Kidney (tissue), 14 donors: ENCODE measurements around the gene MFSD2B. TPM values are rescaled to one million over a fixed set of nuclear protein-coding genes. Genes with fewer than 3 reads are reported as not detected.
"Not testable (repeated sequence)": the region's sequence is repeated elsewhere in the genome, so short reads cannot be mapped to it uniquely, and the experiment has no call there.

Experiments
- DNase-seq, 5 donors: peaks; one replicate each; pipeline ENCODE4 v3.0.0-alpha.2; 2013 to 2020
- FAIRE-seq: peaks from 2 replicates; lab custom pipeline; 2012; peaks lifted over from hg19 to GRCh38; lab: Jason Lieb, UNC
- H3K27ac ChIP-seq, 2 donors: one replicate each; pipeline ENCODE4 v1.7.0; 2013; ENCODE audit warnings: low read depth in 2 of 2, low read length in 2 of 2, inconsistent platforms in 1 of 2
- H3K27me3 ChIP-seq: one replicate; pipeline ENCODE4 v1.7.1; 2013; ENCODE audit warnings: low read length, inconsistent platforms; ENCODE audit not compliant: control insufficient read depth, insufficient read depth
- H3K36me3 ChIP-seq, 3 donors: one replicate each; pipeline versions ENCODE4 v1.7.0 to v1.7.1; 2013; ENCODE audit warnings: low read length in 3 of 3, control low read depth in 1 of 3, inconsistent platforms in 1 of 3; ENCODE audit not compliant: insufficient read depth in 3 of 3, control insufficient read depth in 2 of 3
- H3K4me1 ChIP-seq, 3 donors: one replicate each; pipeline versions ENCODE4 v1.7.0 to v1.7.1; 2013; ENCODE audit warnings: low read length in 3 of 3, inconsistent platforms in 1 of 3, low read depth in 1 of 3; ENCODE audit not compliant: control insufficient read depth in 2 of 3, insufficient read depth in 2 of 3
- H3K4me3 ChIP-seq, 3 donors: one replicate each; pipeline versions ENCODE4 v1.7.0 to v1.8.1; 2013; ENCODE audit warnings: low read length in 3 of 3, control low read depth in 1 of 3, inconsistent platforms in 1 of 3
- H3K9ac ChIP-seq, 3 donors: one replicate each; pipeline versions ENCODE4 v1.7.0 to v1.7.1; 2013; ENCODE audit warnings: low read length in 3 of 3, control low read depth in 1 of 3, inconsistent platforms in 1 of 3
- H3K9me3 ChIP-seq, 3 donors: one replicate each; pipeline versions ENCODE4 v1.7.0 to v1.7.1; 2013; ENCODE audit warnings: low read length in 3 of 3, control low read depth in 1 of 3, inconsistent platforms in 1 of 3; ENCODE audit not compliant: control insufficient read depth in 2 of 3, insufficient read depth in 1 of 3
- CTCF ChIP-seq: IDR thresholded peaks from 3 replicates; pipeline ENCODE4 v1.5.1; 2012; ENCODE audit warnings: mild to moderate bottlenecking, moderate library complexity, borderline replicate concordance; ENCODE audit not compliant: insufficient read depth; ENCODE audit errors: extremely low read depth
- intact Hi-C: fragments of 100-400 bp; cut with DNase I; formaldehyde crosslinking; loops from one replicate; pipeline ENCODE4 v1.11.1; 2022
- polyA plus RNA-seq: library from polyadenylated mRNA; stranded (reverse); fragments of 350-450 nt; fragmentation: Illumina TruSeq; extraction: RNeasy Lipid Tissue Mini Kit (QIAGEN cat#74804); gene quantifications from one replicate; pipeline ENCODE4 v1.2.3, GENCODE V29; 2014; ENCODE audit warnings: low read depth, low replicate concordance; ENCODE audit not compliant: insufficient read depth
- total RNA-seq: library from RNA; stranded (reverse); fragmentation: NEBNext Ultra II Directional; extraction: Animal tissue kit (Norgen Biotek cat#: 25700); gene quantifications from one replicate; pipeline ENCODE4 v1.2.1, GENCODE V29; 2021
- donor health status: control.
- donor health status: control.
- donor health status: control.
- donor health status: control.
- donor health status: control.
- donor health status: DM: yes; HTN: yes; CAD: no.
- donor health status: Normal renal cell carcinoma (clear cell type).

Gene MFSD2B
- total and polyA plus RNA-seq, 2 donors from 2014 or later = 0.54 TPM; not detected in 1

- TF ChIP-seq CTCF = no peak
- no peaks in the 10 kb centered on the region for H3K27me3 ChIP-seq
- no peak overlapping the region for H3K27ac ChIP-seq
- intact Hi-C loops = no loop called here
- H3K4me3 ChIP-seq = no peak overlapping the region
- H3K9ac ChIP-seq = no peak overlapping the region
- H3K4me1 ChIP-seq = peaks cover 0 to 2% (median 0%) of the 10 kb centered on the region in 3 donors
- no peaks in the 10 kb centered on the region for H3K9me3 ChIP-seq
- FAIRE-seq = no peak
- peak in 2 of 5 donors; percentile 14 to 42 for DNase-seq
- H3K36me3 ChIP-seq = no peaks in the 10 kb centered on the region
These were observed 778 bp downstream of the MFSD2B start for GRCh38 chr2:24010477-24011249.

GRCh38 chr2:24011250-24012104 lies 1.6 kb downstream of the MFSD2B start:
- no peaks in the 10 kb centered on the region for H3K27me3 ChIP-seq
- H3K4me3 ChIP-seq = no peak overlapping the region
- DNase-seq = no peak
- no peaks in the 10 kb centered on the region for H3K9me3 ChIP-seq
- no peak overlapping the region for H3K9ac ChIP-seq
- H3K27ac ChIP-seq = no peak overlapping the region
- peaks cover 0 to 2% (median 0%) of the 10 kb centered on the region in 3 donors for H3K4me1 ChIP-seq
- intact Hi-C loops = no loop called here
- no peaks in the 10 kb centered on the region for H3K36me3 ChIP-seq
- no peak for FAIRE-seq
- no peak for TF ChIP-seq CTCF

- no peak for FAIRE-seq
These were observed 2.8 kb downstream of the MFSD2B start for GRCh38 chr2:24012521-24013188.

GRCh38 chr2:24014902-24015301 lies 5.0 kb downstream of the MFSD2B start:
- H3K4me1 ChIP-seq, DNase-seq, H3K9ac ChIP-seq, H3K27ac ChIP-seq, H3K9me3 ChIP-seq, FAIRE-seq, H3K4me3 ChIP-seq, H3K27me3 ChIP-seq, H3K36me3 ChIP-seq, intact Hi-C loops: not testable (repeated sequence)

More at GRCh38 chr2:24012521-24013188, 2.8 kb downstream of the MFSD2B start:
- no peak for DNase-seq
- H3K4me3 ChIP-seq = no peak overlapping the region
- peaks cover 0 to 2% (median 0%) of the 10 kb centered on the region in 3 donors for H3K4me1 ChIP-seq
- H3K27ac ChIP-seq = no peak overlapping the region
- no peak overlapping the region for H3K9ac ChIP-seq
- intact Hi-C loops = no loop called here
- TF ChIP-seq CTCF = no peak
- H3K36me3 ChIP-seq = no peaks in the 10 kb centered on the region
- no peaks in the 10 kb centered on the region for H3K9me3 ChIP-seq
- H3K27me3 ChIP-seq = no peaks in the 10 kb centered on the region
